HAP-1 (cell line): Measurements from ENCODE around the gene C15orf39.

Source experiments
- DNase-seq, 2 experiments: peaks; one replicate each; pipeline ENCODE4 v3.0.0-alpha.2; 2016 to 2020; ENCODE audit warnings: low spot score in 2 of 2
- H3K27me3 ChIP-seq: fragments of 250-450 bp; sonication (Bioruptor Pico); 2 replicates; pipeline ENCODE4 v1.5.1; 2020; ENCODE audit warnings: low read depth, mild to moderate bottlenecking, moderate library complexity
- H3K36me3 ChIP-seq: fragments of 250-450 bp; sonication (Bioruptor Pico); replicated peaks from 2 replicates; pipeline ENCODE4 v1.5.1; 2020; ENCODE audit warnings: mild to moderate bottlenecking
- H3K4me1 ChIP-seq: fragments of 250-450 bp; sonication (Bioruptor Pico); 2 replicates; pipeline ENCODE4 v1.5.1; 2020; ENCODE audit warnings: mild to moderate bottlenecking
- H3K4me3 ChIP-seq: fragments of 250-450 bp; sonication (Bioruptor Pico); 2 replicates; pipeline ENCODE4 v1.5.1; 2020; ENCODE audit warnings: mild to moderate bottlenecking, moderate library complexity
- H3K9me3 ChIP-seq: fragments of 250-450 bp; sonication (Bioruptor Pico); 2 replicates; pipeline ENCODE4 v1.5.1; 2020; ENCODE audit warnings: mild to moderate bottlenecking, moderate library complexity
- in situ Hi-C: fragments of 300-500 bp; cut with MboI; formaldehyde crosslinking; loops from 3 replicates; pipeline ENCODE4 v1.14.3; 2020; ENCODE audit warnings: low sequenced_read_pairs, inconsistent platforms, mixed read lengths

Gene C15orf39

GRCh38 chr15:75178171-75178937 is 23.3 kb upstream of the C15orf39 start:
- peak in 1 of 2 experiments; percentile 44 for DNase-seq
- Histone ChIP-seq H3K4me1 (peaks cover 31% of the 10 kb centered on the region), H3K4me3 (no peak overlapping the region), H3K36me3 (no peaks in the 10 kb centered on the region), H3K9me3 (no peaks in the 10 kb centered on the region), H3K27me3 (peaks cover 13% of the 10 kb centered on the region)
- in situ Hi-C loops = no loop called here

GRCh38 chr15:75178938-75179745 is 22.5 kb upstream of the C15orf39 start:
- peaks cover 31% of the 10 kb centered on the region for H3K4me1 ChIP-seq
- no peak for DNase-seq
- in situ Hi-C loops = no loop called here
- peaks cover 13% of the 10 kb centered on the region for H3K27me3 ChIP-seq
- H3K9me3 ChIP-seq = no peaks in the 10 kb centered on the region
- no peaks in the 10 kb centered on the region for H3K36me3 ChIP-seq
- H3K4me3 ChIP-seq = no peak overlapping the region

DNA sequence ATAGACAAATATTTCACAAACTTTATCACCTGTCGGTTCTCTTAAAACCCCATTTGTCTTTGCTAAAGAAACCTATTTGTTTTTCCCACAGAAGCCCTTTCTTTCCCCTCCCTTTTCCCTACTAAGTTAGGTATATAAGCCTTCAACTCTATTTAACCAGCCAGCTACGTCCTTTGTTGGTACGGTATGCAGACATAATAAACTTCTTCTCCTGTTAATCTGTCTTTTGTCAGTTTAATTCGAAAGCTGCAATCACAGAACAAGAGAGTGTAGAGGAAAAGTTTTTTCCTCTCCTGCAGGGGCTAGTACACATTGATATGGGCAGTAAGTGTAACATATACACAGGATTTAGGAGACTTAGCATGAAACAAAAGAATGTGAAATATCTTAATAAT is 21.9 kb upstream of the C15orf39 start:
- peaks cover 13% of the 10 kb centered on the region for H3K27me3 ChIP-seq
- peaks cover 31% of the 10 kb centered on the region for H3K4me1 ChIP-seq
- in situ Hi-C loops = no loop called here
- no peaks in the 10 kb centered on the region for H3K9me3 ChIP-seq
- peak; percentile 65 to 100 for DNase-seq
- H3K4me3 ChIP-seq = no peak overlapping the region
- no peaks in the 10 kb centered on the region for H3K36me3 ChIP-seq

- H3K4me3 ChIP-seq = no peak overlapping the region
- in situ Hi-C loops = no loop called here
- no peak for DNase-seq
These were observed 19.9 kb upstream of the C15orf39 start for GRCh38 chr15:75181780-75182179.

DNA sequence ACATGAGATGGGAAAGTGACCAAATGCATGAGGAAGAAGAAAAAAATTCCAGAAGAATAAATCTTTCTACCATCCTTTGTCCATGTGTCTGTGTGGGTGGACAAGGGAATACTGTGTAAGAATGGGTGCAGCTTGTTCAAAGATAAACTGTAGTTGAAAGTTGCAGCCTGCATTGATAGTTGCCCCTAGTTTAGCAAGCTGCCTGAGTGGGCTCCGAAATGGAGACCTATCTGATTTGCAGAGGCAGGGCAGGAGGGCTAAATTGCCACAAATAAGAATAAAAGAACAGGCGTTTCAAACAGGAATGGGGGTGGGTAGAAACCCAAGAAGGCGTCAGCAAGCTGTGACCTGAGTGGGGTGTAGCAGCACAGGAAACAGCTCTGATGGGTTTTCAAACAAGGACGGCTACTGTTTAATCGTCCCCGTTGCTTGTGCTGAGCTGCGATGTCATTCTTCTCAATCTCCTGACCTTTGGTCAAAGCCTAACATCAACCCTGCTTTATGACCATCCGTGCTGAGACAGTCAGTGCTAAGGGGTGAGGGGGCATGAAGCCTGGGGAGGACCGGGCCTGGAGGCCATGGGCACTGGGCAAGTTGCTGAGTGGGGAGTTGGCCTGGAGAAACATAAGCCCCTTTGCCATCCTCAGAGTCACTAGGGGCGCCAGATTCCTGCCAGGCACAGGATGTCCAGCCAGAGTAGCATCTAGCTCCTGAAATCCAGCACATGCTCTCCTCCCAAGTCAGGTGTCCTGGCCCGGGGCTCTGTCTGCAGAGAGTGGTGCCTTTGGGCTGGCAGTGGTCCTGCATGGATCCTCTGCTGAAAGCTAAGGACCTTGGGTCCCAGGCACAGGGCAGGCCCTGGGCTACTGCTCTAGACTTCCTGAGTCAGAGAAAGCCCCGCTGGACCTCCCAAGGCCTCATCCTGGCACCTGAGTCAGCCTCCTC is 19.2 kb upstream of the C15orf39 start:
- DNase-seq = no peak
- Histone ChIP-seq H3K4me1 (peaks cover 31% of the 10 kb centered on the region), H3K4me3 (no peak overlapping the region), H3K36me3 (no peaks in the 10 kb centered on the region), H3K27me3 (peaks cover 4% of the 10 kb centered on the region; the same call in 1 of the 2 replicates), H3K9me3 (no peaks in the 10 kb centered on the region)
- in situ Hi-C loops = no loop called here

More at GRCh38 chr15:75181780-75182179, 19.9 kb upstream of the C15orf39 start:
- H3K9me3 ChIP-seq = no peaks in the 10 kb centered on the region
- peaks cover 8% of the 10 kb centered on the region; the same call in 1 of the 2 replicates for H3K27me3 ChIP-seq
- peaks cover 31% of the 10 kb centered on the region for H3K4me1 ChIP-seq
- no peaks in the 10 kb centered on the region for H3K36me3 ChIP-seq

DNA sequence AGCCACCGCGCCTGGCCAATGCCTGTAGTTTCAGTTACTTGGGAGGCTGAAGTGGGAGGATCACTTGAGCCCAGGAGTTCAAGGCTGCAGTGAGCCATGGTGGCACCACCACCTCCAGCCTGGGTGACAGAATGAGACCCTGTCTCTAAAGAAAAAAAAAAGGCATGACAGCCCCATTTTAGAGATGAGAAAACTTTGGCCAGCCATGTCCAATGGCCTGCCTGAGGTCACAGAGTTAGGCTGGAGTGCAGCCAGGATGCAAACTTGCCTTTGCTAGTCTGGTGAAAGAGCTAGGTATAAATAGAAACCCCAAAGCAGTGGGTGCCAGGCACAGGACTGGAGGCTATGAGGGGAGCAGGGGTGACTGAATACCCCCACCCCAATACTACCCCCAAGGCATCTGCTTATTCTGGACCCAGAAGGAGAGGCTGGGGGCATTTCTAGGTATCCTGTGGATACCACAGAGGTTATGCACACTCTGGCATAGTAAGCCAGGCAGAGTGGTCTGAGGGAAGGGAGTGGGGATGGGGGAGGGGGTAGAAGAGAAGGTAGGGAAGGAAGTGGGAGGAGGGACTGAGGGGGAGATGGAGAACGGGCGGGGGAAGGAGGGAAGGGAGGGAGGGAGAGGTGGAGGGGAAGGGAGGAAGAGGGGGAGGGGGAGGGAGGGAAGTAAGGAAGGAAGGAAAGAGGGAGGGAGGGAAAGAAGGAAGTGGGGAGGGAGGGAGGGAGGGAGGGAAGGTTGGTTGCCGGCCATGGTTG is 16.2 kb upstream of the C15orf39 start:
- Histone ChIP-seq H3K27me3 (no peaks in the 10 kb centered on the region), H3K4me1 (peaks cover 13% of the 10 kb centered on the region), H3K9me3 (peaks cover 3% of the 10 kb centered on the region), H3K36me3 (no peaks in the 10 kb centered on the region), H3K4me3 (no peak overlapping the region)
- in situ Hi-C loops = no loop called here
- DNase-seq = no peak

GRCh38 chr15:75186044-75186443 is 15.6 kb upstream of the C15orf39 start:
- peaks cover 8% of the 10 kb centered on the region; the same call in 1 of the 2 replicates for H3K4me1 ChIP-seq
- H3K9me3 ChIP-seq = peaks cover 8% of the 10 kb centered on the region
- H3K27me3 ChIP-seq = no peaks in the 10 kb centered on the region
- DNase-seq = no peak
- H3K36me3 ChIP-seq = no peaks in the 10 kb centered on the region
- H3K4me3 ChIP-seq = no peak overlapping the region
- in situ Hi-C loops = no loop called here

DNA sequence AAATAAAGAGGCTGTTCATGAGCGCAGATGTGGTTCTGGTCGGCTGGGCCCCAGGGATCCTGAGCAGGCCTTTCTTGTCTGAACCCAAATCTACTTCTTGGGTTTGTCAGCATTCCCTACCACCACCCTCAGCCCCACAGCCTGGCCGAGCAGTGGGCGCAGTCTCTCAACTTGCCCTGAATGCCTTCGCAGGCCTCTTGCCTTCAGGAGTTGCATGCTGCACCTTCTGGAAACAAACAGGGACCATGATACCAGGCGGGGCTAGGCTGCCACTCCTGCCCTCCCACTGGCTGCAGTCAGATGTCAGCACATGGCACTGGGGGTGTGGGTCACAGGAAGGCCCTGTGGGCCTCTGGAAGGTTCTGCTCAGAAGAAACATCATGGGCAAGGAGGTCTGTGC is 13.2 kb upstream of the C15orf39 start:
- Histone ChIP-seq H3K36me3 (no peaks in the 10 kb centered on the region), H3K4me1 (no peaks in the 10 kb centered on the region), H3K9me3 (peaks cover 8% of the 10 kb centered on the region), H3K4me3 (no peak overlapping the region), H3K27me3 (no peaks in the 10 kb centered on the region)
- DNase-seq = no peak
- in situ Hi-C loops = no loop called here

DNA sequence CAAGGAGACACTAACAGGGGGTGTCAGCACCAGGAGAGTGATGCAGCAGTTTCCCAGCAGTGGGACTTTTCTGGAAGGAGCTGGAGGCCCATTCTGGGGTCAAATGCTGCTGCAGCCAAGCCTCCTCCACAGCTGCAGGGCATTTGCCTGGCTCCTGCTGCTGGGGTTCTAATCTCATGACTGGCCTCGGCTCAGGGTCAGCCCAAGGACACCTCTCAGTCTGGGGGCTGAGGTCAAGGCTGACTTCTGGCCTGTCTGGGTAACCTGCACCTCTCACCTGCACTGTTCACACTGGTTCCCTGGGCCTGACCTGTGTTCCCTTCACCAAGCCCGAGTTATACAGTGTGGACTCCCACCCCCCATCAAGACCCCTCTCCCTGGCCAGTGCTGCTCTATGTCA is 10.4 kb upstream of the C15orf39 start:
- Histone ChIP-seq H3K4me3 (no peak overlapping the region), H3K9me3 (peaks cover 8% of the 10 kb centered on the region), H3K4me1 (no peaks in the 10 kb centered on the region), H3K36me3 (no peaks in the 10 kb centered on the region), H3K27me3 (no peaks in the 10 kb centered on the region)
- DNase-seq = no peak
- in situ Hi-C loops = no loop called here

- Histone ChIP-seq H3K4me3 (no peak overlapping the region), H3K4me1 (no peaks in the 10 kb centered on the region), H3K27me3 (no peaks in the 10 kb centered on the region), H3K36me3 (no peaks in the 10 kb centered on the region), H3K9me3 (peaks cover 8% of the 10 kb centered on the region)
- DNase-seq = no peak
- in situ Hi-C loops = no loop called here
These were observed 9.4 kb upstream of the C15orf39 start for GRCh38 chr15:75192307-75192706.

- H3K4me1 ChIP-seq = no peaks in the 10 kb centered on the region
- H3K9me3 ChIP-seq = peaks cover 8% of the 10 kb centered on the region
- H3K4me3 ChIP-seq = no peak overlapping the region
- DNase-seq = no peak
- no peaks in the 10 kb centered on the region for H3K27me3 ChIP-seq
- no peaks in the 10 kb centered on the region for H3K36me3 ChIP-seq
- in situ Hi-C loops = no loop called here
These were observed 8.4 kb upstream of the C15orf39 start for GRCh38 chr15:75193272-75193671.

DNA sequence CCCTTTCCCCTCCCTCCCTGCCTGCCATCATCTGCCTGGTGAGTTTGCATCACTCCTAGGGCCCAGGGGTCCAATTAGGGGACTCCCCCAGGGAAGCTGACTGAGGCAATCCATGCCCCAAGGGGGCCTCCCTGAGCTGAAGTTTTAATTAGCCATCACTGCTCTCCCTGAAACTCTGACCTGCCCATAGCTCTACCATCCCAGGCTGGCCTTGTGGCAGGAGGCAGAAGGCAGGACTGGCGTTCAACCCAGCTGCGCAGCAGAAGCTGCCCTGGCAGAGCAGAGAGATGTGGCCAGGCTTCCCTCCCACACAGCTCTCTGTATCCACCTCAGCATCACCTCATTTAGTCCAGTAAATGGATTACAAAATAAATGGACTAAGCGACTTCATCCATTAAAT is 7.7 kb upstream of the C15orf39 start:
- Histone ChIP-seq H3K4me3 (no peak overlapping the region), H3K27me3 (no peaks in the 10 kb centered on the region), H3K36me3 (no peaks in the 10 kb centered on the region), H3K4me1 (no peaks in the 10 kb centered on the region), H3K9me3 (peaks cover 8% of the 10 kb centered on the region)
- in situ Hi-C loops = no loop called here
- DNase-seq = no peak

DNA sequence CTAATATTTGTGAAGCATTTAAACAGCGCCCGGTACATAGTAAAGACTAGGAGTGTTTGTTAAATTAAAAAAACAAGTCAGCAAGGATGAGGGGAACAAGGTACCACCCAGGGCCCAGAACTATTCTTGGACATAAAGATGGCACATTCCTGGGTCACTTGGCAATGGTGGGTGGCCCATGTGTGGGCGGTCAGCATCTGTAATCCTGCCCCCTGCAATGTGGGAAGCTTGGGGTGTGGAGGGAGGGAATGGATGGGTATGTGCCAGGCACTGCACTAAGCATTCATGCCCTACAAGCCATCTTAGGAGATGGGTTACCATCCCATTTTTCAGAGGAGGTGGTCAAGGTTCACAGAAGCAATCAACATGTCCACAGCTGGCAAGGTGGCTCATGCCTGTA is 7.3 kb upstream of the C15orf39 start:
- Histone ChIP-seq H3K4me1 (no peaks in the 10 kb centered on the region), H3K36me3 (no peaks in the 10 kb centered on the region)
- in situ Hi-C loops = no loop called here

More for the DNA sequence above, 7.3 kb upstream of the C15orf39 start:
- Histone ChIP-seq H3K9me3 (peaks cover 8% of the 10 kb centered on the region), H3K27me3 (no peaks in the 10 kb centered on the region), H3K4me3 (no peak overlapping the region)
- DNase-seq = no peak
